Activated T-cell treated with anti-CD3 and anti-CD28 coated beads, Interleukin-2, amount 50 U/mL, for 72 hours (primary cell): ENCODE measurements around the gene IL23R. TPM values are rescaled to one million over a fixed set of nuclear protein-coding genes. Genes with fewer than 3 reads are reported as not detected.

Experiments used
- ATAC-seq, 2 donors: fragments of 150-1000 bp; cut with Tn5 transposase; replicated peaks in 1 of 2; 2 replicates each; pipeline ENCODE4 v1.10.0; 2021; ENCODE audit warnings: moderate library complexity in 2 of 2, mild to moderate bottlenecking in 1 of 2
- DNase-seq, 2 donors: peaks; one replicate each; pipeline ENCODE4 v3.0.0; 2021 to 2022; ENCODE audit warnings: mixed read lengths in 1 of 2
- H3K27ac Mint-ChIP-seq: one replicate; pipeline ENCODE4 v1.8.0; 2022; ENCODE audit warnings: mild to moderate bottlenecking, moderate library complexity, mixed read lengths
- H3K27me3 Mint-ChIP-seq: one replicate; pipeline ENCODE4 v1.8.0; 2022; ENCODE audit warnings: low read depth, mixed read lengths
- H3K36me3 Mint-ChIP-seq, 2 donors: one replicate each; pipeline ENCODE4 v1.8.0; 2022; ENCODE audit warnings: mixed read lengths in 2 of 2, mild to moderate bottlenecking in 1 of 2; ENCODE audit not compliant: insufficient read depth in 2 of 2
- H3K4me1 Mint-ChIP-seq: one replicate; pipeline ENCODE4 v1.8.0; 2022; ENCODE audit warnings: low read depth, mixed read lengths
- H3K4me3 Mint-ChIP-seq, 2 donors: one replicate each; pipeline ENCODE4 v1.8.0; 2022; ENCODE audit warnings: mild to moderate bottlenecking in 2 of 2, mixed read lengths in 2 of 2, moderate library complexity in 2 of 2
- H3K9me3 Mint-ChIP-seq, 2 donors: one replicate each; pipeline ENCODE4 v1.8.0; 2022; ENCODE audit warnings: mixed read lengths in 2 of 2
- total RNA-seq, 2 donors: library from RNA; stranded (reverse); gene quantifications; one replicate each; pipeline ENCODE4 v1.2.3, GENCODE V29; 2022

Gene IL23R
- total RNA-seq, 2 donors from 2014 or later: 3.0 to 8.0 TPM

DNA sequence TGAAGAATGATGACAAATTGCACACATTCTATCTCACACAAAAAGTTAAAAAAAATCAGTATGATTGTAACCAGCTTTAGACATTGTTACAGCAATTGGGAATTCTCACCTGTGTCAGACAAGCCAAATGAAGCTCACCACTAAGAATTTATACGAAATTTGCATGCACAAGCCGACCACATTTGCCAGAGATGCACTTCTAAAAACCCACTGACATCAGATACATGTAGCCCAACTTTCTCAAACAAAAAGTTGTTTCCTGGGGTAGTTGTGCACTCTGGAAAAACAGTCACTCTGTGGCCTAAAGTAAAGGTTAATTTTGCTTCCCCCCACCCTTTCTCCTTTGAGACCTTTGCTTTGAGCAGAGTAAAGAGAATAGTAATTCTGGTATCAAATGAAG is 73.5 kb downstream of the IL23R start:
- ATAC-seq (peak; percentile 52 to 67), DNase-seq (no peak)
- peaks cover 2 to 11% of the 10 kb centered on the region in 2 donors for H3K9me3 Mint-ChIP-seq
- H3K4me3 Mint-ChIP-seq: peak overlapping the region in 1 of 2 donors; percentile 8
- H3K4me1 Mint-ChIP-seq: peaks cover 39% of the 10 kb centered on the region
- H3K27me3 Mint-ChIP-seq: no peaks in the 10 kb centered on the region
- H3K36me3 Mint-ChIP-seq: peaks cover 13% of the 10 kb centered on the region in 2 donors
- peak overlapping the region; percentile 64 for H3K27ac Mint-ChIP-seq

DNA sequence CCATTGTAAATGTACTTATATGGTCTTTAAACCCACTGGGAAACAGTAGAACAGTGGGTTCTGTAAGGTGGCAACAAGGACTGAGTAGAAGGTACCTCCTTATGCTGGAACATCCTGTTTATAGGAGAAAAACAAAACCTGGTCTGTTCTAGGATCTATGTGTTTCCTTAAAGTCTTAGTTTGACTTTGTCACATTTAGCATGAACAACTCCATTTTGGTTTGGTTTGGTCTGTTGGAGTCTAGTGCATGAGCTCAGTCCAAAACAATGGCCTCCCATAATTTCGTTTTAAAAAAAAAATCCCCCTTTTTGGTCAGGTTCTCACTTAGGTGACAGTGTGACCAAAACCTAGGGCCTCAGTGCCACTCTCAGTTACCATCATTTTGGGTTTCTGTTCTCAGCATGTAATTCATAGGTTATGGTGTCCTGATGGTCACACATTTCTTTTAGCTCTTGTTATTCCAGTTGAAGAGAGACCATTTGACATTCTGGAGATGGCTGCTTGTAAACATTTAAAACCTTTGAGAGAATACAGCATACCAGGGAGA is 75.0 kb downstream of the IL23R start:
- DNase-seq (peak in 1 of 2 donors; percentile 9), ATAC-seq (peak; percentile 40 to 45)
- Mint-ChIP-seq H3K4me3 (peak overlapping the region in 1 of 2 donors; percentile 26), H3K27me3 (peaks cover 3% of the 10 kb centered on the region), H3K4me1 (peaks cover 34% of the 10 kb centered on the region), H3K36me3 (peaks cover 13 to 14% of the 10 kb centered on the region in 2 donors), H3K9me3 (peaks cover 2 to 11% of the 10 kb centered on the region in 2 donors), H3K27ac (peak overlapping the region; percentile 57)

- peak overlapping the region in 1 of 2 donors; percentile 27 for H3K4me3 Mint-ChIP-seq
- no peak overlapping the region for H3K27ac Mint-ChIP-seq
- ATAC-seq (peak; percentile 56 to 59), DNase-seq (no peak)
- peaks cover 13 to 19% of the 10 kb centered on the region in 2 donors for H3K36me3 Mint-ChIP-seq
- H3K9me3 Mint-ChIP-seq: peaks cover 2 to 11% of the 10 kb centered on the region in 2 donors
- H3K27me3 Mint-ChIP-seq: peaks cover 6% of the 10 kb centered on the region
- H3K4me1 Mint-ChIP-seq: peaks cover 34% of the 10 kb centered on the region
These were observed 75.8 kb downstream of the IL23R start for GRCh38 chr1:67242016-67242415.

DNA sequence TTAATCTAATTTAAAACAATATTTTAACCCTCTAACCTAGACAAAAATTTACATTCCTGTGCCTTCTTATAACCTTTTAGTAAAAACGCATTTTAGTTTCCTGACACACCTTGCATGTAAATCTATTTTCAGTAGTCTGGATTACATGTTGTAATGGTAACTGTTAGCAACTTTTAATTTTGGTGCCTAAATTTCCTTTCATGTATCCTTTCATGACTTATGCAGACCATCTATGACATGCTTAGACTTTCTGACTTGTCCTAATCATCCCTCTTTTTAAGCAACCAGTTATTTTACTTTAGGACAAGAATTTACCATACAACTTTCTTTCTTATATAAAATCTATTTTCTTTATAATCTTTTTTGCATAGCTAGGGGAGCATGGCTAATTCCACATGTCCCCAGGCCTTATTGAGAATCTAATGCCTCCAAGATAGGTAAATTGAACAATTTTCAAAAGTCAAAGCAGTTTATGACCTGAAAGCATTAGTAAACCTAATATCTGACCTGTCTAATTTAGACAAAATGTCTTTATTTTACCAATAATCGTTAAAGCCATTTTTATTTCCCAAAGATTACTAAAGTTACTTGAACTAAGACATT is 83.9 kb downstream of the IL23R start:
- no peak overlapping the region for H3K27ac Mint-ChIP-seq
- H3K9me3 Mint-ChIP-seq: peaks cover 8 to 14% of the 10 kb centered on the region in 2 donors
- no peak overlapping the region for H3K4me3 Mint-ChIP-seq
- peaks cover 14 to 40% of the 10 kb centered on the region in 2 donors for H3K36me3 Mint-ChIP-seq
- peaks cover 6% of the 10 kb centered on the region for H3K27me3 Mint-ChIP-seq
- ATAC-seq (no peak), DNase-seq (no peak)
- no peaks in the 10 kb centered on the region for H3K4me1 Mint-ChIP-seq

- ATAC-seq (no peak), DNase-seq (no peak)
- peak overlapping the region; percentile 25 for H3K27ac Mint-ChIP-seq
- H3K9me3 Mint-ChIP-seq: peaks cover 0 to 4% of the 10 kb centered on the region in 2 donors
- no peak overlapping the region for H3K4me3 Mint-ChIP-seq
- no peaks in the 10 kb centered on the region for H3K27me3 Mint-ChIP-seq
- H3K36me3 Mint-ChIP-seq: peaks cover 4 to 15% of the 10 kb centered on the region in 2 donors
- H3K4me1 Mint-ChIP-seq: peaks cover 3% of the 10 kb centered on the region
These were observed 90.3 kb downstream of the IL23R start for GRCh38 chr1:67256291-67257172.

- H3K4me1 Mint-ChIP-seq: peaks cover 10% of the 10 kb centered on the region
- no peak overlapping the region for H3K27ac Mint-ChIP-seq
- no peaks in the 10 kb centered on the region for H3K27me3 Mint-ChIP-seq
- no peak overlapping the region for H3K4me3 Mint-ChIP-seq
- ATAC-seq (no peak), DNase-seq (no peak)
- H3K36me3 Mint-ChIP-seq: peaks cover 4 to 10% of the 10 kb centered on the region in 2 donors
- peaks cover 0 to 4% of the 10 kb centered on the region in 2 donors for H3K9me3 Mint-ChIP-seq
These were observed 90.9 kb downstream of the IL23R start for GRCh38 chr1:67257173-67257535.

GRCh38 chr1:67261680-67262079 is 95.4 kb downstream of the IL23R start:
- ATAC-seq (peak; percentile 44 to 57), DNase-seq (peak in 1 of 2 donors; percentile 37)
- H3K4me1 Mint-ChIP-seq: peaks cover 37% of the 10 kb centered on the region
- no peaks in the 10 kb centered on the region for H3K27me3 Mint-ChIP-seq
- H3K36me3 Mint-ChIP-seq: no peaks in the 10 kb centered on the region
- peak overlapping the region in 1 of 2 donors; percentile 34 for H3K4me3 Mint-ChIP-seq
- no peak overlapping the region for H3K27ac Mint-ChIP-seq
- no peaks in the 10 kb centered on the region for H3K9me3 Mint-ChIP-seq

DNA sequence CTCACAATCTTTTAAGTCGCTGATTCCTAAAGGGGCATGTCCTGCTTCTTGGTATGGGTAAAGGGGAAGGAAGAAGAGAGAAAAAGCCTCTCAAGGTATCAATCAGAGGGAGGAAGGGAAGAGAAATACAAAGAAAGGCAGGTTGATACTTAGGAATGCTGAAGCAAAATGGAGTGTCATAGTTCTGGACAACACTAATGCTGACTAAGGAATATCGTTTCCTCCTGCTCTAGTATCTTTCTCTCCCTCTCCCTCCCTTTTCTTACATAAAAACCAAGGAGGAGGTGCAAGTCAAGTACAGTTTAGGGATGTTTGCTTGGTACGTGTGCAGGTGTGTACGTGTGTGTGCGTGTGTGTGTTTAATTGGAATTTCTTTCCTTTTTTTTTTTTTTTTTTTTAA is 96.5 kb downstream of the IL23R start:
- no peaks in the 10 kb centered on the region for H3K36me3 Mint-ChIP-seq
- H3K27me3 Mint-ChIP-seq: no peaks in the 10 kb centered on the region
- DNase-seq (no peak), ATAC-seq (no peak)
- no peak overlapping the region for H3K4me3 Mint-ChIP-seq
- peaks cover 37% of the 10 kb centered on the region for H3K4me1 Mint-ChIP-seq
- H3K9me3 Mint-ChIP-seq: no peaks in the 10 kb centered on the region
- no peak overlapping the region for H3K27ac Mint-ChIP-seq

- Mint-ChIP-seq H3K4me3 (no peak overlapping the region), H3K36me3 (no peaks in the 10 kb centered on the region), H3K27me3 (peaks cover 5% of the 10 kb centered on the region), H3K9me3 (no peaks in the 10 kb centered on the region), H3K27ac (no peak overlapping the region), H3K4me1 (peaks cover 42% of the 10 kb centered on the region)
- DNase-seq (no peak), ATAC-seq (no peak)
These were observed 97.9 kb downstream of the IL23R start for GRCh38 chr1:67264152-67264551.

DNA sequence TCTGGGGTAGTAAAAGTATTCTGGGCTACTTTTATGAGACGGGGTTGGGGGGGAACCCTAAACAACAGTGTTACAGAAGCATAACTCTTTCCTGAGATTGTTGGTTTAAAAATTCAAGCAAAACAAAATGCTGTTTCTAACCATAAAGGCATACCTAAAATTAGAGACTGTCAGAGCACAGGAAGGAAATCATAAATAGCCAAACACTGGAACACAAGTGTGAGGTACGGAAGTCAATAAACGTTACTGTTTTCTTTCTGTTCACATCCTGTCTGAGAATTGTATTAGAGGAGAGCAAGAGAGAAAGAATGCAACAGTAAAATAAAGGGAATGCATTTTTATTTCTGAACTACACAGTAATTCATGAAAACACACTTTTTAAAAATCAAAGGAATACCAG is 98.6 kb downstream of the IL23R start:
- H3K27ac Mint-ChIP-seq: peak overlapping the region; percentile 46
- peaks cover 5% of the 10 kb centered on the region for H3K27me3 Mint-ChIP-seq
- H3K4me1 Mint-ChIP-seq: peaks cover 44% of the 10 kb centered on the region
- no peaks in the 10 kb centered on the region for H3K9me3 Mint-ChIP-seq
- no peak for DNase-seq
- peak overlapping the region; percentile 57 to 66 for H3K4me3 Mint-ChIP-seq
- H3K36me3 Mint-ChIP-seq: no peaks in the 10 kb centered on the region
- no peak for ATAC-seq

DNA sequence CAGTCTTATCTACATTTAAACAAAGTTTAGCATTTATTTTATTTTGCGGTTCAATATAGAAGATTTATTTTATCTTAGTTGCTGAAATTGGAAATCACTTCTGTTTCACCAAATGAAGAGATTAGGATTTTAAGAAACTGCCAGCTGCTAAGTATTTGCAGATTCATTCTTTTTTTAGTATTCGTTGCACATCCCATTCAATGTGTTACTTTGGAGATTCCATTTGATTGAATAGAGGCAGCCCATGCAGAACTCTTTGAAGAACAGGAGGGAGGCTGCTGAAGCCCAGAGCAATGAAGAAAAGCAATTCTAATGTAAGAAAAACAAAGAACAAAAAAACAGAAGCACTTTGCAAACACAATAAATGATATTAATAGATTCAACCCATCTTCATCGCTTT is 102.8 kb downstream of the IL23R start:
- Mint-ChIP-seq H3K9me3 (peaks cover 14 to 18% of the 10 kb centered on the region in 2 donors), H3K4me3 (no peak overlapping the region), H3K27ac (no peak overlapping the region), H3K36me3 (peaks cover 24 to 37% of the 10 kb centered on the region in 2 donors), H3K27me3 (peaks cover 5% of the 10 kb centered on the region), H3K4me1 (peaks cover 54% of the 10 kb centered on the region)
- no peak for ATAC-seq
- DNase-seq: no peak

DNA sequence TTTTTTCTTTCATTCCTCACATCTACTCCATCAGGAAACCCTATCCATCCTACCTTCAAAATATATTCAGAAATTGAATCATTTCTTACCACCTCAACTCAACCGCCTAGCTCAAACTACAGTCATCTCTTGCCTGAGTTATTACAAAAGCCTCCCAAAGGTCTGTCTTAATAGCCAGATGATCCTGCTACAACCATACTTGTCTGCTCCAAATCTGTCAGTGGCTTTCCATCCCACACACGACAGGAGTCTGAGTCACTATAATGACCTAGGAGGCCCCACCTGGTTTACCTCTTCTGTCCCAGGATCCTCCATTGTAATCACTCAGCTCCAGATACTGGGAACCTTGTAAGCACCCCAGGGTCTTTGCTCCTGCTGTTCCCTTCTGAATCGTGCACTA is 104.3 kb downstream of the IL23R start:
- H3K9me3 Mint-ChIP-seq: peaks cover 15 to 19% of the 10 kb centered on the region in 2 donors
- H3K27me3 Mint-ChIP-seq: peaks cover 5% of the 10 kb centered on the region
- peaks cover 28 to 41% of the 10 kb centered on the region in 2 donors for H3K36me3 Mint-ChIP-seq
- ATAC-seq: peak; percentile 43 to 60
- peak overlapping the region; percentile 66 for H3K27ac Mint-ChIP-seq
- peak; percentile 33 to 48 for DNase-seq
- peak overlapping the region in 1 of 2 donors; percentile 11 for H3K4me3 Mint-ChIP-seq
- H3K4me1 Mint-ChIP-seq: peaks cover 57% of the 10 kb centered on the region

DNA sequence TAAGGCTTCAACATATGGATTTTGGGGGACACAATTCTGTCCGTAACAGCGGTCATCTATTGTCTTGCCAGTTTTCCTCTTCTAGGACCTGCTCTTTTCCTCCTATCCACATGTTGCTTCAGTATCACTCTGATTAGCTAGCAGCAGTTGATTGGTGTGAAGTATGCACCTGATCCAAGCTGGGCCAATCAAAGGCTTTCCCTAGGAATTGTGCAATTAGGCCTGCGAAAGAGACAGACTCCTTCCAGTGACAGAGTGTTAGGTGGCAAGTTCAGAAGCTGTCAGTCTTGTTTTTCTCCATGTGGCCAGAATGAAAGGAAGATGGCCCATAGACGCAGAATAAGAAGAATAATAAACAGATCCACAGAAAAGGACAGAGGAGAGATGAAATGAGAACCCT is 107.3 kb downstream of the IL23R start:
- Mint-ChIP-seq H3K4me1 (peaks cover 59% of the 10 kb centered on the region), H3K27ac (no peak overlapping the region), H3K9me3 (peaks cover 21 to 24% of the 10 kb centered on the region in 2 donors), H3K4me3 (no peak overlapping the region), H3K36me3 (peaks cover 34 to 58% of the 10 kb centered on the region in 2 donors), H3K27me3 (peaks cover 6% of the 10 kb centered on the region)
- ATAC-seq: no peak
- no peak for DNase-seq
